Endothelial cell of umbilical vein (primary cell): ENCODE results near the gene NSFL1C. TPM values are rescaled to one million over a fixed set of nuclear protein-coding genes. Genes with fewer than 3 reads are reported as not detected.

Source experiments
- BruUV-seq: library from RNA; stranded (reverse); fragments of 400-500 nt; replicated peaks from 2 replicates; lab custom pipeline; 2021; lab: Mats Ljungman, UMichigan
- CTCF ChIA-PET: fragments of 300-600, 350-600 bp; sonication (Branson Sonifier 250); formaldehyde crosslinking; loops from one replicate; lab custom pipeline; 2021; ENCODE audit warnings: antibody characterized with exemption, inconsistent platforms; lab: Charles Lee
- POLR2A ChIA-PET: fragments of 300-600, 350-600 bp; sonication (Branson Sonifier 250); formaldehyde crosslinking; loops from one replicate; lab custom pipeline; 2021; ENCODE audit warnings: antibody characterized with exemption, inconsistent platforms; lab: Charles Lee
- DNase-seq: peaks from one replicate; pipeline ENCODE4 v3.0.0-alpha.2; 2011; ENCODE audit warnings: low read depth, low spot score
- FAIRE-seq: peaks from 2 replicates; lab custom pipeline; 2011; peaks lifted over from hg19 to GRCh38; lab: Jason Lieb, UNC
- H2AFZ ChIP-seq: 2 replicates; pipeline ENCODE4 v1.6.0; 2012; ENCODE audit warnings: low read depth, low read length, control low read depth, inconsistent platforms
- H3K27ac ChIP-seq: 2 replicates; pipeline ENCODE4 v1.5.1; 2011; ENCODE audit warnings: low read depth, mild to moderate bottlenecking, control low read depth, low read length, moderate library complexity; ENCODE audit not compliant: insufficient read depth
- H3K27me3 ChIP-seq, 2 experiments: 2 replicates each; pipeline versions ENCODE4 v1.6.0 to v1.6.1; 2011; ENCODE audit warnings: low read length in 2 of 2, mixed read lengths in 1 of 2; ENCODE audit not compliant: control insufficient read depth in 2 of 2, insufficient read depth in 2 of 2
- H3K36me3 ChIP-seq, 2 experiments: 2 replicates in 1 of 2; 3 replicates in 1 of 2; pipeline ENCODE4 v1.5.1; 2011; ENCODE audit warnings: low read length in 2 of 2, mild to moderate bottlenecking in 1 of 2, moderate library complexity in 1 of 2; ENCODE audit not compliant: control insufficient read depth in 2 of 2, insufficient read depth in 2 of 2; ENCODE audit errors: extremely low read depth in 1 of 2
- H3K4me1 ChIP-seq: 3 replicates; pipeline ENCODE4 v1.5.1; 2011; ENCODE audit warnings: mild to moderate bottlenecking, low read length; ENCODE audit not compliant: control insufficient read depth, insufficient read depth; ENCODE audit errors: extremely low read depth
- H3K4me2 ChIP-seq: 2 replicates; pipeline ENCODE4 v1.6.1; 2011; ENCODE audit warnings: low read length, control low read depth, mixed read lengths; ENCODE audit not compliant: insufficient read depth
- H3K4me3 ChIP-seq, 3 experiments: fragments of 200-600 bp in 1 of 3; sonication (generic), shearing (Covaris generic) in 1 of 3; replicated peaks in 1 of 3; 2 replicates each; pipeline ENCODE4 v1.5.1; 2011 to 2016; ENCODE audit warnings: control low read depth in 3 of 3, low read length in 3 of 3, mild to moderate bottlenecking in 2 of 3, inconsistent platforms in 1 of 3, low read depth in 1 of 3, moderate library complexity in 1 of 3; ENCODE audit not compliant: insufficient read depth in 1 of 3
- H3K79me2 ChIP-seq: 2 replicates; pipeline ENCODE4 v1.6.0; 2012; ENCODE audit warnings: low read length, inconsistent platforms; ENCODE audit not compliant: control insufficient read depth, insufficient read depth
- H3K9ac ChIP-seq: replicated peaks from 2 replicates; pipeline ENCODE3; 2011; ENCODE audit warnings: low read length, control low read depth; ENCODE audit not compliant: insufficient read depth; ENCODE audit errors: extremely low read depth
- H3K9me1 ChIP-seq: replicated peaks from 3 replicates; pipeline ENCODE4 v1.6.0; 2011; ENCODE audit warnings: mild to moderate bottlenecking, low read length; ENCODE audit not compliant: control insufficient read depth, insufficient read depth; ENCODE audit errors: extremely low read depth
- H3K9me3 ChIP-seq: replicated peaks from 2 replicates; pipeline ENCODE4 v1.5.1; 2012; ENCODE audit warnings: low read length, inconsistent platforms; ENCODE audit not compliant: control insufficient read depth, insufficient read depth
- H4K20me1 ChIP-seq: replicated peaks from 2 replicates; pipeline ENCODE3; 2011; ENCODE audit warnings: mild to moderate bottlenecking, low read length; ENCODE audit not compliant: control insufficient read depth, insufficient read depth; ENCODE audit errors: extremely low read depth
- CTCF ChIP-seq, 2 donors: IDR thresholded peaks; 1 replicate in 1 of 2; 2 replicates in 1 of 2; pipeline ENCODE4 v1.5.1; 2011; ENCODE audit warnings: low read length in 2 of 2, mild to moderate bottlenecking in 2 of 2, moderate library complexity in 2 of 2, control low read depth in 1 of 2, inconsistent platforms in 1 of 2, low read depth in 1 of 2; ENCODE audit not compliant: insufficient read depth in 1 of 2; ENCODE audit errors: extremely low read depth in 1 of 2
- EZH2 ChIP-seq: IDR thresholded peaks from 2 replicates; pipeline ENCODE4 v1.6.1; 2012; ENCODE audit warnings: borderline replicate concordance, low read depth, mild to moderate bottlenecking, moderate library complexity, low read length, inconsistent platforms; ENCODE audit not compliant: severe bottlenecking
- FOS ChIP-seq: IDR thresholded peaks from 2 replicates; pipeline ENCODE4 v1.6.1; 2011; ENCODE audit warnings: mild to moderate bottlenecking, low read length, moderate library complexity, borderline replicate concordance; ENCODE audit not compliant: insufficient read depth
- GATA2 ChIP-seq: IDR thresholded peaks from 2 replicates; pipeline ENCODE4 v1.7.0; 2011; ENCODE audit warnings: low read depth, mild to moderate bottlenecking, moderate library complexity, mixed read lengths, low read length; ENCODE audit not compliant: insufficient read length, insufficient read depth
- JUN ChIP-seq: IDR thresholded peaks from 2 replicates; pipeline ENCODE4 v1.6.1; 2011; ENCODE audit warnings: borderline replicate concordance, low read depth; ENCODE audit not compliant: insufficient read length, insufficient read depth
- MAX ChIP-seq: IDR thresholded peaks from 2 replicates; pipeline ENCODE4 v1.6.1; 2011; ENCODE audit not compliant: insufficient read depth, insufficient read length
- MYC ChIP-seq: IDR thresholded peaks from one replicate; pipeline ENCODE4 v1.6.1; 2011; ENCODE audit warnings: mild to moderate bottlenecking, low read depth, low read length
- POLR2A ChIP-seq: IDR thresholded peaks from 2 replicates; pipeline ENCODE4 v1.6.1; 2012; ENCODE audit warnings: low read depth, mild to moderate bottlenecking, control low read depth, low read length
- POLR2AphosphoS5 ChIP-seq: IDR thresholded peaks from 2 replicates; pipeline ENCODE4 v1.6.1; 2012; ENCODE audit warnings: low read depth, mild to moderate bottlenecking, control low read depth, low read length, moderate library complexity; ENCODE audit not compliant: insufficient read depth
- dilution Hi-C: fragments of 300-500 bp; cut with MboI; formaldehyde crosslinking; loops from one replicate; pipeline ENCODE4 v1.15.0; 2019; ENCODE audit warnings: low sequenced_read_pairs; ENCODE audit not compliant: extremely low pct_ligation_motif_present
- intact Hi-C: fragments of 100-400 bp; cut with micrococcal nuclease; formaldehyde crosslinking; loops from one replicate; pipeline ENCODE4 v1.10.0; 2022
- polyA plus RNA-seq, 4 experiments: library from polyadenylated mRNA; depleted of rRNA in 3 of 4; stranded (reverse) in 3 of 4; unstranded in 1 of 4; fragments of >200 nt; gene quantifications; 2 replicates each; pipeline versions ENCODE4 v1.2.1 to v1.2.3, GENCODE V29; 2011 to 2012; ENCODE audit warnings: missing spikeins in 1 of 4
- total RNA-seq: library from RNA; stranded (reverse); gene quantifications from 2 replicates; pipeline ENCODE4 v1.2.3, GENCODE V29; 2021

NSFL1C gene
- total and polyA plus RNA-seq, 2 donors (not counting 3 experiments of a cell fraction or from before 2014, with no cell fraction given), result 27.3 to 95.7 TPM

- peak overlapping the region; percentile 36 for H3K4me2 ChIP-seq
- TSS peak; percentile 45 for BruUV-seq
- intact Hi-C loops (loop anchor here (1.0 kb wide), 2 partner anchors 20 to 73 kb away; no protein-coding TSS in a partner anchor), dilution Hi-C loops (no loop called here)
- H3K36me3 ChIP-seq, result no peaks in the 10 kb centered on the region
- DNase-seq, result peak; percentile 37
- POLR2A ChIA-PET, result no interaction called here
- peaks cover 19% of the 10 kb centered on the region for H3K79me2 ChIP-seq
- H3K4me1 ChIP-seq, result peaks cover 60% of the 10 kb centered on the region
- H3K9ac ChIP-seq, result peak overlapping the region; percentile 64
- TF ChIP-seq POLR2A (no peak), GATA2 (peak; percentile 84)
- peak overlapping the region; percentile 87 for H3K27ac ChIP-seq
- no peaks in the 10 kb centered on the region for H3K9me1 ChIP-seq
- CTCF ChIA-PET, result interaction anchor here (0.6 to 2.7 kb wide), 5 partner anchors 8 to 73 kb away, joined by 3 to 15 read pairs (median 4); no protein-coding TSS in a partner anchor
- no peaks in the 10 kb centered on the region for H3K27me3 ChIP-seq
- FAIRE-seq, result no peak
- no peak overlapping the region for H2AFZ ChIP-seq
- H4K20me1 ChIP-seq, result no peaks in the 10 kb centered on the region
- no peak overlapping the region for H3K4me3 ChIP-seq
- peaks cover 4% of the 10 kb centered on the region for H3K9me3 ChIP-seq
Observed at GRCh38 chr20:1396702-1397101, 69.9 kb downstream of the NSFL1C start.

- TF ChIP-seq MAX (no peak), GATA2 (no peak), POLR2AphosphoS5 (peak; percentile 57), FOS (peak; percentile 86), CTCF (IDR thresholded peaks at IDR 0.05; ENCODE audit: extremely low read depth in 1 of 2, insufficient read depth in 1 of 2, low read depth in 1 of 2, low read length in 2 of 2) (no peak), EZH2 (no peak), JUN (peak; percentile 71), MYC (no peak), POLR2A (peak; percentile 57)
- FAIRE-seq, result peak; percentile 68
- CTCF ChIA-PET, result interaction anchor here (0.6 to 2.7 kb wide), 5 partner anchors 9 to 73 kb away, joined by 3 to 15 read pairs (median 4); no protein-coding TSS in a partner anchor
- dilution Hi-C loops (no loop called here), intact Hi-C loops (loop anchor here (1.0 kb wide), 2 partner anchors 20 to 73 kb away; no protein-coding TSS in a partner anchor)
- no peaks in the 10 kb centered on the region for H3K27me3 ChIP-seq
- no peaks in the 10 kb centered on the region for H4K20me1 ChIP-seq
- H3K27ac ChIP-seq, result peak overlapping the region; percentile 87
- peak overlapping the region; percentile 36 for H3K4me2 ChIP-seq
- H3K4me1 ChIP-seq, result peaks cover 62% of the 10 kb centered on the region
- H3K9ac ChIP-seq, result peak overlapping the region; percentile 64
- H3K9me3 ChIP-seq, result peaks cover 4% of the 10 kb centered on the region
- H3K36me3 ChIP-seq, result no peaks in the 10 kb centered on the region
- no peak overlapping the region for H3K4me3 ChIP-seq
- BruUV-seq, result no TSS peak
- POLR2A ChIA-PET, result no interaction called here
- H3K9me1 ChIP-seq, result no peaks in the 10 kb centered on the region
- H3K79me2 ChIP-seq, result peaks cover 23% of the 10 kb centered on the region
- H2AFZ ChIP-seq, result no peak overlapping the region
- peak; percentile 74 for DNase-seq
Observed at GRCh38 chr20:1396264-1396663, 70.4 kb downstream of the NSFL1C start.
